Gastroesophageal sphincter (tissue), 3 donors: Measurements from ENCODE around the gene KIFC3.

Source experiments
- POLR2A ChIP-seq, 2 donors: fragments of 450-650 bp; IDR thresholded peaks; one replicate each; pipeline ENCODE4 v1.6.1; 2017; ENCODE audit warnings: antibody characterized with exemption in 2 of 2, mild to moderate bottlenecking in 2 of 2, moderate library complexity in 1 of 2
- TF ChIP-seq, protein P1 (sequence below), 4 experiments: fragments of 200-600 bp in 2 of 4; fragments of 450-650 bp in 2 of 4; sonication (generic) in 1 of 4; IDR thresholded peaks; one replicate each; pipeline ENCODE4 v1.5.1; 2017 to 2019; ENCODE audit warnings: antibody characterized with exemption in 4 of 4, mild to moderate bottlenecking in 2 of 4, moderate library complexity in 2 of 4

DNA sequence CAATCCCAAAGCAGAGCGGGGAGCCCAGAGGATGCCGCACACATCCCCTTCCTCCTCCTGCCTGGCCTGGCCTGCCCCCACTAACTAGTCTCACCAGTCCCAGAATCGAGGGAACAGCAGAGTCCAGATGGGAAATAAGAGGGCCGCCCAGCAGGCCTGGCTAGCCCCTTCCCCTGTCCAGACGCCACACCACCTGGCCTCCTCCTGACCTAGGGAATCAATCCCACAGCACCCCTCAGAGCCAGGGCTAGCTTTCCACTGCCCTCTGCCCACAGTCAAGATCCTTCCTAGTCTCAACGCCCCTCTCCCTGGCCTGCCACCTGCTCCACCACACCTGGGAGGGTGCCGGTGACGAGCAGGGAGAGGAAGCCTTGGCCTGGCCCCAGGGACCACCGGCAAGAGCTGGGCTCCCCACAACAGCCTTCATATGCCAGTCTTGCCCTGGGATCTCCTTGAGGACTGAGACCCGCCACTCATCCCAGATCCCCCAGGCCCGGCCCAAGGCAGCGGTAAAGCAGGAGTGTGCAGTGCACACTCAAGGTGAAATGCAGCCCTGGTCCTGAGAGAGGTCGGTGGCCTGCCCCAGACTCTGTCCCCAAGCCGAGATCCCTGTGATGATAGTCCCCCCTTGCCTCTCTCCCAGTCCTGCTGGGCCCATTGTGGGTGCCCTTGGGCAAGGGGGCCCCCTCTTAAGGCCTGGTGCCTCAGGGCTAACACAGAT is 38.8 kb downstream of the KIFC3 start:
- TF ChIP-seq, protein P1, sequence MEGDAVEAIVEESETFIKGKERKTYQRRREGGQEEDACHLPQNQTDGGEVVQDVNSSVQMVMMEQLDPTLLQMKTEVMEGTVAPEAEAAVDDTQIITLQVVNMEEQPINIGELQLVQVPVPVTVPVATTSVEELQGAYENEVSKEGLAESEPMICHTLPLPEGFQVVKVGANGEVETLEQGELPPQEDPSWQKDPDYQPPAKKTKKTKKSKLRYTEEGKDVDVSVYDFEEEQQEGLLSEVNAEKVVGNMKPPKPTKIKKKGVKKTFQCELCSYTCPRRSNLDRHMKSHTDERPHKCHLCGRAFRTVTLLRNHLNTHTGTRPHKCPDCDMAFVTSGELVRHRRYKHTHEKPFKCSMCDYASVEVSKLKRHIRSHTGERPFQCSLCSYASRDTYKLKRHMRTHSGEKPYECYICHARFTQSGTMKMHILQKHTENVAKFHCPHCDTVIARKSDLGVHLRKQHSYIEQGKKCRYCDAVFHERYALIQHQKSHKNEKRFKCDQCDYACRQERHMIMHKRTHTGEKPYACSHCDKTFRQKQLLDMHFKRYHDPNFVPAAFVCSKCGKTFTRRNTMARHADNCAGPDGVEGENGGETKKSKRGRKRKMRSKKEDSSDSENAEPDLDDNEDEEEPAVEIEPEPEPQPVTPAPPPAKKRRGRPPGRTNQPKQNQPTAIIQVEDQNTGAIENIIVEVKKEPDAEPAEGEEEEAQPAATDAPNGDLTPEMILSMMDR (IDR thresholded peaks at IDR 0.05) = no peak
- TF ChIP-seq POLR2A (IDR thresholded peaks at IDR 0.05) = no peak
